Measurements from ENCODE around the gene VSTM5. TPM values are rescaled to one million over a fixed set of nuclear protein-coding genes. Genes with fewer than 3 reads are reported as not detected.

The VSTM5 gene
- polyA plus RNA-seq, 1 donor (not counting 4 experiments of a cell fraction or from before 2014, with no cell fraction given) = 0.13 TPM

DNA sequence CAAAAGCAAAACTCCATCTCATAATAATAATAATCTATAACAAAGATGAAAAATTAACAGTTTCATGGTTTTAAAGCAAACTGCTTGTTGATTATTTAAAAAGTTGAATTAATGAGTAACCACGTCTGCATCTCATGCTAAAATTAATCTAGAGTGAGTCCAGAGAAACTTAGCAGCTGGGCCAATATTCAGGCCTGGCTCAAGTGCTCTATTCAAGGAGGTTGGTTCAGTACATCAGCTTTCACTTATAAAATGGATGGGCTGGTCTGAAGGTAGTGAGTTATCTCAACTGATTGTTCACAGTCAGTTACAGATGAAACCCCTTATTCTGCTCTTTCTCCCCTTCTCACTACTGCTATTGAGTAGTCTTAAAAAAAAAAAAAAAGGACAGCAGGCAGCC, 23.1 kb downstream of the VSTM5 start:
- dilution Hi-C loops (cut with MboI; ENCODE audit: extremely low pct_ligation_motif_present, low sequenced_read_pairs) = no loop called here
- DNase-seq (ENCODE audit: low read depth, low spot score) (no peak), FAIRE-seq (no peak)
- H3K9me3 ChIP-seq (ENCODE audit: control insufficient read depth, low read depth, low read length) = no peaks in the 10 kb centered on the region
- H2AFZ ChIP-seq (ENCODE audit: control insufficient read depth, low read length) = no peak overlapping the region
- H3K27ac ChIP-seq (ENCODE audit: control insufficient read depth, insufficient read depth, low read length) = no peak overlapping the region
- H3K79me2 ChIP-seq (ENCODE audit: control insufficient read depth, insufficient read depth, low read length) = no peaks in the 10 kb centered on the region
- no peaks in the 10 kb centered on the region for H3K4me1 ChIP-seq (ENCODE audit: control insufficient read depth, extremely low read depth, insufficient read depth, low read length)
- TF ChIP-seq, protein P1, sequence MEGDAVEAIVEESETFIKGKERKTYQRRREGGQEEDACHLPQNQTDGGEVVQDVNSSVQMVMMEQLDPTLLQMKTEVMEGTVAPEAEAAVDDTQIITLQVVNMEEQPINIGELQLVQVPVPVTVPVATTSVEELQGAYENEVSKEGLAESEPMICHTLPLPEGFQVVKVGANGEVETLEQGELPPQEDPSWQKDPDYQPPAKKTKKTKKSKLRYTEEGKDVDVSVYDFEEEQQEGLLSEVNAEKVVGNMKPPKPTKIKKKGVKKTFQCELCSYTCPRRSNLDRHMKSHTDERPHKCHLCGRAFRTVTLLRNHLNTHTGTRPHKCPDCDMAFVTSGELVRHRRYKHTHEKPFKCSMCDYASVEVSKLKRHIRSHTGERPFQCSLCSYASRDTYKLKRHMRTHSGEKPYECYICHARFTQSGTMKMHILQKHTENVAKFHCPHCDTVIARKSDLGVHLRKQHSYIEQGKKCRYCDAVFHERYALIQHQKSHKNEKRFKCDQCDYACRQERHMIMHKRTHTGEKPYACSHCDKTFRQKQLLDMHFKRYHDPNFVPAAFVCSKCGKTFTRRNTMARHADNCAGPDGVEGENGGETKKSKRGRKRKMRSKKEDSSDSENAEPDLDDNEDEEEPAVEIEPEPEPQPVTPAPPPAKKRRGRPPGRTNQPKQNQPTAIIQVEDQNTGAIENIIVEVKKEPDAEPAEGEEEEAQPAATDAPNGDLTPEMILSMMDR (optimal IDR thresholded peaks at IDR 0.05 in 1 of 3, IDR thresholded peaks at IDR 0.05 in 1 of 3, conservative IDR thresholded peaks at IDR 0.05 in 1 of 3; ENCODE audit: extremely low read depth in 1 of 3, insufficient read depth in 2 of 3, low read length in 3 of 3) = no peak
- no peak for TF ChIP-seq EZH2 (IDR thresholded peaks at IDR 0.05; ENCODE audit: low read length)
- H3K27me3 ChIP-seq (ENCODE audit: control insufficient read depth, extremely low read depth, insufficient read depth, low read length) = no peaks in the 10 kb centered on the region
- no peaks in the 10 kb centered on the region for H4K20me1 ChIP-seq (ENCODE audit: control insufficient read depth, extremely low read depth, insufficient read depth, low read length)
- H3K36me3 ChIP-seq (ENCODE audit: control insufficient read depth in 2 of 2, extremely low read depth in 1 of 2, insufficient read depth in 2 of 2, low read length in 2 of 2) = no peaks in the 10 kb centered on the region
- H3K9me1 ChIP-seq (ENCODE audit: control insufficient read depth, extremely low read depth, insufficient read depth, low read length) = no peaks in the 10 kb centered on the region
- H3K9ac ChIP-seq (ENCODE audit: control insufficient read depth, extremely low read depth, insufficient read depth, low read length) = no peak overlapping the region
- H3K4me3 ChIP-seq (ENCODE audit: control insufficient read depth in 2 of 3, extremely low read depth in 1 of 3, insufficient read depth in 2 of 3, low read depth in 1 of 3, low read length in 3 of 3) = no peak overlapping the region
- H3K4me2 ChIP-seq (ENCODE audit: control insufficient read depth, extremely low read depth, insufficient read depth, low read depth, low read length) = no peak overlapping the region

DNA sequence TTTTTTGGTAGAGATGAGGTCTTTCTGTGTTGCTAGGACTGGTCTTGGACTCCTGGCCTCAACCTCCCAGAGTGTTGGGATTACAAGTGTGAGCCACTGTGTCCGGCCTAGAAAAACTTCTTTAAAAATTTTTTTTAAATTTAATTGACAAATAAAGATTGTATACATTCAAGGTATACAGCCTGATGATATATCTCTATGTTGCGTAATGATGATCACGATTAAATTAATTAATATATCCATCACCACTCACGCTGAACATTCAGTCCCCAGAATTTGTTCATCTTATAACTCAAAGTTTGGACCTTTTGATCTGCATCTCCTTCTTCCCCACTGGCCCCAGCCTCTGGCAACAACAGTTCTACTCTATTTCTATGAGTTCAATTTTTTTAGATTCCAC, 27.2 kb downstream of the VSTM5 start:
- H3K4me2 ChIP-seq (ENCODE audit: control insufficient read depth, extremely low read depth, insufficient read depth, low read depth, low read length) = no peak overlapping the region
- H3K9me1 ChIP-seq (ENCODE audit: control insufficient read depth, extremely low read depth, insufficient read depth, low read length) = no peaks in the 10 kb centered on the region
- TF ChIP-seq, protein P1 (optimal IDR thresholded peaks at IDR 0.05 in 1 of 3, IDR thresholded peaks at IDR 0.05 in 1 of 3, conservative IDR thresholded peaks at IDR 0.05 in 1 of 3; ENCODE audit: extremely low read depth in 1 of 3, insufficient read depth in 2 of 3, low read length in 3 of 3) = no peak
- no peak for TF ChIP-seq EZH2 (IDR thresholded peaks at IDR 0.05; ENCODE audit: low read length)
- no peak for DNase-seq (ENCODE audit: low read depth, low spot score)
- H3K9ac ChIP-seq (ENCODE audit: control insufficient read depth, extremely low read depth, insufficient read depth, low read length) = no peak overlapping the region
- no peaks in the 10 kb centered on the region for H3K4me1 ChIP-seq (ENCODE audit: control insufficient read depth, extremely low read depth, insufficient read depth, low read length)
- no peaks in the 10 kb centered on the region for H3K36me3 ChIP-seq (ENCODE audit: control insufficient read depth in 2 of 2, extremely low read depth in 1 of 2, insufficient read depth in 2 of 2, low read length in 2 of 2)
- FAIRE-seq = no peak
- no peak overlapping the region for H3K27ac ChIP-seq (ENCODE audit: control insufficient read depth, insufficient read depth, low read length)
- H2AFZ ChIP-seq (ENCODE audit: control insufficient read depth, low read length) = no peak overlapping the region
- no peaks in the 10 kb centered on the region for H3K9me3 ChIP-seq (ENCODE audit: control insufficient read depth, low read depth, low read length)
- H4K20me1 ChIP-seq (ENCODE audit: control insufficient read depth, extremely low read depth, insufficient read depth, low read length) = no peaks in the 10 kb centered on the region
- H3K27me3 ChIP-seq (ENCODE audit: control insufficient read depth, extremely low read depth, insufficient read depth, low read length) = no peaks in the 10 kb centered on the region
- no peaks in the 10 kb centered on the region for H3K79me2 ChIP-seq (ENCODE audit: control insufficient read depth, insufficient read depth, low read length)
- H3K4me3 ChIP-seq (ENCODE audit: control insufficient read depth in 2 of 3, extremely low read depth in 1 of 3, insufficient read depth in 2 of 3, low read depth in 1 of 3, low read length in 3 of 3) = no peak overlapping the region
- dilution Hi-C loops (cut with MboI; ENCODE audit: extremely low pct_ligation_motif_present, low sequenced_read_pairs) = no loop called here
